Measurements from ENCODE around the gene LAMA2. TPM values are rescaled to one million over a fixed set of nuclear protein-coding genes. Genes with fewer than 3 reads are reported as not detected.

The LAMA2 gene
- total RNA-seq, 1 donor from 2014 or later: 1.9 TPM

DNA sequence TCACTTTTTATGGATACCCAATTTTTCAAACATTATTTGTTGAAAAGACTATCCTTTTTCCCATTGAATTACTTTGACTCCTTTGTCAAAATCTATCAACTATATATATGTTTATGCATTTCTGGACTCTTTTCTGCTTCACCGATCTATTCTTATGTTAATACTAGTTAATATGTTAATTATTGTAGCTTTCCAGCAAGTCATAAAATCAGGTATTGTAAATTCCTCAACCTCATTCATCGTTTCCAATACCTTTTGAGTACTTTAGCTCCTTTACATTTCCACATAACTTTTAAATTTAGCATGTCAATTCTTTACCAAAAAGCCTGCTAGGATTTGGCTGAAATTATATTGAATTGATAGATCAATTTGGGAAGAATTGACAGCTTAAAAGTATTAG lies 419.7 kb downstream of the LAMA2 start:
- H3K4me1 Mint-ChIP-seq (ENCODE audit: low read depth): no peaks in the 10 kb centered on the region
- peaks cover 4% of the 10 kb centered on the region for H3K9me3 Mint-ChIP-seq (ENCODE audit: low read depth)
- no peaks in the 10 kb centered on the region for H3K36me3 Mint-ChIP-seq (ENCODE audit: low read depth)
- peaks cover 11% of the 10 kb centered on the region for H3K27me3 Mint-ChIP-seq (ENCODE audit: low read depth)
- H3K27ac Mint-ChIP-seq (ENCODE audit: unreplicated experiment): no peak overlapping the region
- no peak for DNase-seq (ENCODE audit: low spot score)
- TF ChIP-seq, protein P1, sequence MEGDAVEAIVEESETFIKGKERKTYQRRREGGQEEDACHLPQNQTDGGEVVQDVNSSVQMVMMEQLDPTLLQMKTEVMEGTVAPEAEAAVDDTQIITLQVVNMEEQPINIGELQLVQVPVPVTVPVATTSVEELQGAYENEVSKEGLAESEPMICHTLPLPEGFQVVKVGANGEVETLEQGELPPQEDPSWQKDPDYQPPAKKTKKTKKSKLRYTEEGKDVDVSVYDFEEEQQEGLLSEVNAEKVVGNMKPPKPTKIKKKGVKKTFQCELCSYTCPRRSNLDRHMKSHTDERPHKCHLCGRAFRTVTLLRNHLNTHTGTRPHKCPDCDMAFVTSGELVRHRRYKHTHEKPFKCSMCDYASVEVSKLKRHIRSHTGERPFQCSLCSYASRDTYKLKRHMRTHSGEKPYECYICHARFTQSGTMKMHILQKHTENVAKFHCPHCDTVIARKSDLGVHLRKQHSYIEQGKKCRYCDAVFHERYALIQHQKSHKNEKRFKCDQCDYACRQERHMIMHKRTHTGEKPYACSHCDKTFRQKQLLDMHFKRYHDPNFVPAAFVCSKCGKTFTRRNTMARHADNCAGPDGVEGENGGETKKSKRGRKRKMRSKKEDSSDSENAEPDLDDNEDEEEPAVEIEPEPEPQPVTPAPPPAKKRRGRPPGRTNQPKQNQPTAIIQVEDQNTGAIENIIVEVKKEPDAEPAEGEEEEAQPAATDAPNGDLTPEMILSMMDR (IDR thresholded peaks at IDR 0.05): no peak
- no peak overlapping the region for H3K4me3 Mint-ChIP-seq (ENCODE audit: unreplicated experiment)

DNA sequence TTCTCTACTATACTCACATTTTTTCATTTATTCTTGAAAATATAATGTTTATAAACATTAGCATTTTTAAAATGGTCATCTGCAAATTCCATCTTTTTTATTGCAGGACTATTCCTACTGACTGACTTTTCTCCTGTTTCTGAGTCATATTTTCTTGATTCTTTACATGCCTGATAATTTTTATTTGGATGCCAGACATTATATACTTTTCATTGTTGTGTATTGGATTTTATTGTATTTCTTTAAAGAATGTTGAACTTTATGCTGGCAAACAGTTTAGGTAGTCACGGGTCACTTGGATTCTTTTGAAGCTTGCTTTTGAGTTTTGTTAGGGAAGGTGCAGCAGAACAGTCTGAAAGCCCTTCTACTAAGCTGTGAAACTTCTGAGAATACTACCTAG lies 423.9 kb downstream of the LAMA2 start:
- Mint-ChIP-seq H3K27ac (ENCODE audit: unreplicated experiment) (no peak overlapping the region), H3K36me3 (ENCODE audit: low read depth) (no peaks in the 10 kb centered on the region), H3K4me1 (ENCODE audit: low read depth) (no peaks in the 10 kb centered on the region), H3K4me3 (ENCODE audit: unreplicated experiment) (no peak overlapping the region), H3K27me3 (ENCODE audit: low read depth) (peaks cover 8% of the 10 kb centered on the region), H3K9me3 (ENCODE audit: low read depth) (peaks cover 4% of the 10 kb centered on the region)
- TF ChIP-seq, protein P1 (IDR thresholded peaks at IDR 0.05): no peak
- DNase-seq (ENCODE audit: low spot score): no peak

DNA sequence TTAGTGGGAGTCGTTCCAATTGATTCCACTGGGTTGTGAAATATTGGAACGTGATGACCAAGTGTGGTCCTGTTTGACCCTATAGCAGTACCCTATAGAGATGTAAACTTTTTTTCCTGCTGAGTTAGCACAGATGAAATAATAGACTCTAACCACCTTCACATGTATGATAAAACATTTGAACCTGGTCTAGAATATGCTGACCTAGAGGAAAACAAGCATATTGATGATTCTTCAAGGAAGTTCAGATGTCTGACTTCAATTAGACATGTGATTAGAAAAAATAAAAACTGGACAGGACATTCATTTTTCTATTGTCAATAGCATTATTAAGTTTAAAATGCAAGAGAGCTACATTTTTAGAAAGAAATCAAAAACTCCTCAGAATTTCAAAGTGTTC lies 424.9 kb downstream of the LAMA2 start:
- Mint-ChIP-seq H3K4me3 (ENCODE audit: unreplicated experiment) (no peak overlapping the region), H3K36me3 (ENCODE audit: low read depth) (no peaks in the 10 kb centered on the region), H3K4me1 (ENCODE audit: low read depth) (peaks cover 2% of the 10 kb centered on the region), H3K27ac (ENCODE audit: unreplicated experiment) (no peak overlapping the region), H3K9me3 (ENCODE audit: low read depth) (peaks cover 4% of the 10 kb centered on the region), H3K27me3 (ENCODE audit: low read depth) (peaks cover 3% of the 10 kb centered on the region)
- TF ChIP-seq, protein P1 (IDR thresholded peaks at IDR 0.05): no peak
- no peak for DNase-seq (ENCODE audit: low spot score)

DNA sequence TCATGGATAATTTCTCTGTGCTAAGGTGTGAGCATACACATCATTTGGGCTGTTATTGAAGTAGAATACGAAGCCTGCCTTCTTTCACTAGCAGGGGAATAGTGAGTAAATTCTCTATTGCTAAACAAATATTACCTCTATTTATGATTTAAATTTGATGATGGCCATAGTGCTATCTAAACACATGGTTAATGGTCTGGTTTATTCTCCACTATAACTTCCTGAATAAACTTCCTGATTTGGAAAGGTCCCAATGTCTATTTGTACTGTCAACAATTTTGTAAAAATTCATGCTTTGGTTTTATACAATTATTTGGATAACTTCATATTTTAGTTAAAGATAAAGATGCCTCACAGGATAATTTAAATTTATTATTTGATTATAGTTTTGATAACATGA lies 426.2 kb downstream of the LAMA2 start:
- Mint-ChIP-seq H3K27me3 (ENCODE audit: low read depth) (peaks cover 3% of the 10 kb centered on the region), H3K4me3 (ENCODE audit: unreplicated experiment) (no peak overlapping the region), H3K27ac (ENCODE audit: unreplicated experiment) (no peak overlapping the region), H3K36me3 (ENCODE audit: low read depth) (no peaks in the 10 kb centered on the region), H3K4me1 (ENCODE audit: low read depth) (peaks cover 7% of the 10 kb centered on the region), H3K9me3 (ENCODE audit: low read depth) (no peaks in the 10 kb centered on the region)
- TF ChIP-seq, protein P1 (IDR thresholded peaks at IDR 0.05): no peak
- no peak for DNase-seq (ENCODE audit: low spot score)

DNA sequence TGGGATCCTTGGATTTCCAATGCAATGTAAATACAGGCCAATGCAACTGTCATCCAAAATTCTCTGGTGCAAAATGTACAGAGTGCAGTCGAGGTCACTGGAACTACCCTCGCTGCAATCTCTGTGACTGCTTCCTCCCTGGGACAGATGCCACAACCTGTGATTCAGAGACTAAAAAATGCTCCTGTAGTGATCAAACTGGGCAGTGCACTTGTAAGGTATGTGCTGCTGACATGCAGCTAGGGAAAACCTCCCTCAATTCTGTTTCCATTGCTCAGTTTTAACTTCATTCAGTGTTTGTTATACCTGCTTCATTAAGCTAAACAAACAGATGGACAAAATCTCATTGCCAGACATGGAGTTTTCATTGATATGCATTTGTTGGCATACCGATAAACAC lies 429.9 kb downstream of the LAMA2 start:
- H3K9me3 Mint-ChIP-seq (ENCODE audit: low read depth): no peaks in the 10 kb centered on the region
- no peaks in the 10 kb centered on the region for H3K36me3 Mint-ChIP-seq (ENCODE audit: low read depth)
- no peak overlapping the region for H3K27ac Mint-ChIP-seq (ENCODE audit: unreplicated experiment)
- H3K4me1 Mint-ChIP-seq (ENCODE audit: low read depth): peaks cover 9% of the 10 kb centered on the region
- no peak for DNase-seq (ENCODE audit: low spot score)
- TF ChIP-seq, protein P1 (IDR thresholded peaks at IDR 0.05): no peak
- H3K4me3 Mint-ChIP-seq (ENCODE audit: unreplicated experiment): no peak overlapping the region
- no peaks in the 10 kb centered on the region for H3K27me3 Mint-ChIP-seq (ENCODE audit: low read depth)

Data from chondrocyte (in vitro differentiated cells).